Measurements from ENCODE around the gene SCG5. TPM values are rescaled to one million over a fixed set of nuclear protein-coding genes. Genes with fewer than 3 reads are reported as not detected.
A peak's percentile ranks its signal among the peaks of the same experiment; 100 is the strongest.

Gene SCG5
- total RNA-seq, 4 donors from 2014 or later = 0.87 to 6.3 (median 4.5) TPM

DNA sequence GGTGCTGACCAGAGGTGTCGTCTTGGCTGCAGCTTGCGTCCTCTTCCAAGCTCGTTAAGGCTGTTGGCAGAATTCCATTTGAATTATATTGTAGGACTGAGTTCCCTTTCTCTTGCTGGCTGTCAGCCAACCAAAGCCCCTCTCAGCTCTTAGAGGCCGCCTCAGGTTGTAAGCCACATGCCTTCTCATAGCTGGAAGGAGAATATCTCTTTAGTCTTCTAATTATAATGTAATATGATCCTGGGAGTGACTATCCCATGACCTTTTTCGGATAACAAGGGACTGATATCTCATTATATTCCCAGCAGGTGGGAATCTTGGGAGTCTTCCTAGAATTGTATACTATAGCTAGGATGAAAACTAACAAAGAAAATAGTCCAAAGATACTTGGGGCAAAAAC lies 4.8 kb downstream of the SCG5 start:
- 49 to 68% methylated on average over 4 of the region's 5 CpGs for WGBS, 2 donors (ENCODE audit: low coverage in 1 of 2)
- Histone ChIP-seq H3K9me3 (no peaks in the 10 kb centered on the region), H3K27me3 (peaks cover 35% of the 10 kb centered on the region), H3K4me3 (no peak overlapping the region), H3K36me3 (no peaks in the 10 kb centered on the region), H3K4me1 (peaks cover 0 to 7% (median 0%) of the 10 kb centered on the region in 3 donors), H3K27ac (no peak overlapping the region)
- ATAC-seq = no peak
- TF ChIP-seq POLR2AphosphoS5 (IDR thresholded peaks at IDR 0.05) (no peak), POLR2A (IDR thresholded peaks at IDR 0.05) (no peak), EP300 (IDR thresholded peaks at IDR 0.05) (no peak)

- Histone ChIP-seq H3K4me1 (peaks cover 0 to 4% (median 0%) of the 10 kb centered on the region in 3 donors), H3K9me3 (no peaks in the 10 kb centered on the region), H3K4me3 (no peak overlapping the region), H3K27ac (no peak overlapping the region), H3K36me3 (no peaks in the 10 kb centered on the region), H3K27me3 (peaks cover 6% of the 10 kb centered on the region)
- no peak for ATAC-seq
- WGBS, 2 donors (ENCODE audit: low coverage in 1 of 2) = 60 to 75% methylated on average over 1 to 3 of the region's 5 CpGs
- no peak for TF ChIP-seq EP300 (IDR thresholded peaks at IDR 0.05)
- TF ChIP-seq POLR2AphosphoS5 (IDR thresholded peaks at IDR 0.05) = no peak
- no peak for TF ChIP-seq POLR2A (IDR thresholded peaks at IDR 0.05)
- TF ChIP-seq CTCF (IDR thresholded peaks at IDR 0.05) = no peak
These were observed 7.8 kb downstream of the SCG5 start for GRCh38 chr15:32649342-32649741.

- H3K27me3 ChIP-seq = no peaks in the 10 kb centered on the region
- peak; percentile 68 for ATAC-seq
- H3K4me3 ChIP-seq = no peak overlapping the region
- 20 to 39% methylated on average over 1 to 4 of the region's 6 CpGs for WGBS, 2 donors (ENCODE audit: low coverage in 1 of 2)
- H3K36me3 ChIP-seq = no peaks in the 10 kb centered on the region
- peaks cover 0 to 4% (median 0%) of the 10 kb centered on the region in 3 donors for H3K4me1 ChIP-seq
- TF ChIP-seq EP300 (IDR thresholded peaks at IDR 0.05) (no peak), POLR2AphosphoS5 (IDR thresholded peaks at IDR 0.05) (no peak), POLR2A (IDR thresholded peaks at IDR 0.05) (no peak), CTCF (IDR thresholded peaks at IDR 0.05) (peak; percentile 76 to 86 (median 82))
- no peaks in the 10 kb centered on the region for H3K9me3 ChIP-seq
- H3K27ac ChIP-seq = no peak overlapping the region
These were observed 9.8 kb downstream of the SCG5 start for GRCh38 chr15:32651229-32651837.

- H3K9me3 ChIP-seq = no peaks in the 10 kb centered on the region
- WGBS, 2 donors (ENCODE audit: low coverage in 1 of 2) = 71% methylated on average over 2 to 3 of the region's 3 CpGs
- ATAC-seq = no peak
These were observed 10.7 kb downstream of the SCG5 start for GRCh38 chr15:32652178-32652577.

DNA sequence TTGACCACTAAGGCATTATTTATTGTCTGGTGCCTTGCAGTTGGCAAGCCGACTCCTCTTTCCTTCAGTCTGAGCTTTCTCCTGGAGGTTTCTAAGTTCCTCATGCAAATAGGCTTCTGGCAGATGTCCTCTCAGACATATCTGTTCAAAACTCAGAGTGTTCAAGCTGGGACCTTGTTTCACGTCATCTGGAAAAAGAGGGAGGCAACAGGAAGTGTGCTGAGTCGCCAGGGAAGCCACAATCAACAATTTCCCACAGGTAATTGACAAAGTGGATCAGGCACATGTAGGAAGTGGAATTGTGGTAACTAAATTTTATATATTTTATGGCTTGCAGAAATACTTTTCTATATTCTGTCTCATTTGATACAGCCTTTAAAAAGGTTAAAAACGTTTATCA lies 14.6 kb downstream of the SCG5 start:
- 52 to 75% methylated on average over 4 of the region's 4 CpGs for WGBS, 2 donors (ENCODE audit: low coverage in 1 of 2)
- H3K4me1 ChIP-seq = peaks cover 0 to 29% (median 0%) of the 10 kb centered on the region in 3 donors
- no peaks in the 10 kb centered on the region for H3K9me3 ChIP-seq
- H3K27ac ChIP-seq = no peak overlapping the region
- no peak for ATAC-seq
- no peaks in the 10 kb centered on the region for H3K36me3 ChIP-seq
- TF ChIP-seq POLR2A (IDR thresholded peaks at IDR 0.05) (no peak), CTCF (IDR thresholded peaks at IDR 0.05) (no peak), EP300 (IDR thresholded peaks at IDR 0.05) (no peak), POLR2AphosphoS5 (IDR thresholded peaks at IDR 0.05) (no peak)
- no peak overlapping the region for H3K4me3 ChIP-seq
- no peaks in the 10 kb centered on the region for H3K27me3 ChIP-seq

More at GRCh38 chr15:32652178-32652577, 10.7 kb downstream of the SCG5 start:
- H3K27ac ChIP-seq = no peak overlapping the region
- TF ChIP-seq EP300 (IDR thresholded peaks at IDR 0.05) = no peak
- TF ChIP-seq CTCF (IDR thresholded peaks at IDR 0.05) = no peak
- TF ChIP-seq POLR2AphosphoS5 (IDR thresholded peaks at IDR 0.05) = no peak
- TF ChIP-seq POLR2A (IDR thresholded peaks at IDR 0.05) = no peak
- H3K4me3 ChIP-seq = no peak overlapping the region
- peaks cover 0 to 5% (median 0%) of the 10 kb centered on the region in 3 donors for H3K4me1 ChIP-seq
- H3K36me3 ChIP-seq = no peaks in the 10 kb centered on the region
- H3K27me3 ChIP-seq = no peaks in the 10 kb centered on the region

Measured in gastroesophageal sphincter (tissue), 4 donors.